ENCODE data around the gene CREG2. TPM values are rescaled to one million over a fixed set of nuclear protein-coding genes. Genes with fewer than 3 reads are reported as not detected.
"Not testable (repeated sequence)": the region's sequence is repeated elsewhere in the genome, so short reads cannot be mapped to it uniquely, and the experiment has no call there.

CREG2 gene
- total RNA-seq, 1 donor from 2014 or later, result 0.65 TPM

DNA sequence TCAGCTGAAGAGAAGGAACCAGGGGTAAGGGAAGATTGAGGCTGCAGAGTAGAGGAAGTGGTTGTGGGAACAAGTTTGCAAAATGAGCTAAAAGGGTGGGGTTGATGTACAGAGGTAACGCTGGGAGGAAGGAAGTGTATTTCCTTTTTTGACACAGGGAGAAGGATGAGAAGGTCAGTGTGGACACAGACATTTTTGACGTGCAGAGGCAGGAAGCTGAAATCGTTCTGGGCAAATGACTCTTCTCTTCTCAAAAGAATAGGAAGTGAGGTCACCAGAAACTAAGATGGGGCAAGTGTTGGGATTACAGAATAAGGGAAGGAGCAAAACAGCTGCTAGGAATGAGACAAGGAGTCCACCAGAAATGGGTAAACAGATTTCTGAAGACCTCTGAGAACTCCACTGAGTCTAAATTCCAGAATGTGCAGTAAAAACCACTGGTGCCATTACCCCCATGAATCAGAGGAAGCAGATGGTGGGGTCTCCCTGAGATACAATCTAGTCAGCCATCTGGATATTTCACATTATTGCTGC lies 58.8 kb downstream of the CREG2 start:
- Mint-ChIP-seq H3K9me3 (ENCODE audit: low read depth) (peaks cover 6% of the 10 kb centered on the region), H3K27me3 (no peaks in the 10 kb centered on the region), H3K27ac (no peak overlapping the region), H3K4me1 (ENCODE audit: low read depth) (peaks cover 17% of the 10 kb centered on the region), H3K36me3 (ENCODE audit: insufficient read depth) (peaks cover 1% of the 10 kb centered on the region), H3K4me3 (ENCODE audit: low read depth) (no peak overlapping the region)
- DNase-seq (ENCODE audit: low spot score, unreplicated experiment), result no peak
- no peak for TF ChIP-seq CTCF (IDR thresholded peaks at IDR 0.05; ENCODE audit: unreplicated experiment)

DNA sequence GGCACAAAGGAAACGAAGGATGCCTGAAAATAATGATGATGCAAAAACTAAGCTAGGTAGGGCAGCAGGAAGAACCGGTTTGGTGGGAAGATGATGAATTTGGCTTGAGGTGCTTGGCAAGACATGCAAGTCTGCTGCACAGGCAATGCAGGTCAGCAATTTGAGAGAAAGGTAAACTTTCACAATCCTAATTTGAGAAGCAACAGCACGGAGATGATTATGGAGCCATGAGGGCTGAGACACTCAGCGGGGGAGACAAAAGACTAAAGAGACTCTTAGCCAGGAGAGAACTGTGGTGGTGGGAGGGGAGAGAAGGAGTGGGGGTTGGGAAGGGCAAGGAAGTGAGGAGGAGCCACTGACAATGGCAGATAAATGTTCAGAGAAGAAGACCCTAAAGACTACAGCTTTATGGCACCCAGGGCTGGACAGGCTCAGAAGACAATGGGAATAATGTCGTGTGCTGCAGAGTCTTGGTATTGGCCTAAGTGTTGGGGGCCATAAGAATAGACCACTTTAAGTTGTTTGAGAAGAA lies 59.4 kb downstream of the CREG2 start:
- peaks cover 17% of the 10 kb centered on the region for H3K4me1 Mint-ChIP-seq (ENCODE audit: low read depth)
- no peak overlapping the region for H3K4me3 Mint-ChIP-seq (ENCODE audit: low read depth)
- no peak overlapping the region for H3K27ac Mint-ChIP-seq
- H3K36me3 Mint-ChIP-seq (ENCODE audit: insufficient read depth), result peaks cover 1% of the 10 kb centered on the region
- DNase-seq (ENCODE audit: low spot score, unreplicated experiment), result no peak
- H3K27me3 Mint-ChIP-seq, result no peaks in the 10 kb centered on the region
- peaks cover 6% of the 10 kb centered on the region for H3K9me3 Mint-ChIP-seq (ENCODE audit: low read depth)
- TF ChIP-seq CTCF (IDR thresholded peaks at IDR 0.05; ENCODE audit: unreplicated experiment), result no peak

GRCh38 chr2:101325425-101325824 lies 61.9 kb downstream of the CREG2 start:
- DNase-seq (ENCODE audit: low spot score, unreplicated experiment), result no peak
- peaks cover 1% of the 10 kb centered on the region for H3K36me3 Mint-ChIP-seq (ENCODE audit: insufficient read depth)

DNA sequence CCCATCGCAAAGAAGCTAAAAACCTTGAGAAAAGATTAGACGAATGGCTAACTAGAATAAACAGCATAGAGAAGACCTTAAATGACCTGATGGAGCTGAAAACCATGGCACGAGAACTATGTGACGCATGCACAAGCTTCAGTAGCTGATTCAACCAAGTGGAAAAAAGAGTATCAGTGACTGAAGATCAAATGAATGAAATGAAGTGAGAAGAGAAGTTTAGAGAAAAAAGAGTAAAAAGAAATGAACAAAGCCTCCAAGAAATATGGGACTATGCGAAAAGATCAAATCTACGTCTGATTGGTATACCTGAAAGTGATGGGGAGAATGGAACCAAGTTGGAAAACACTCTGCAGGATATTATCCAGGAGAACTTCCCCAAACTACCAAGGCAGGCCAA lies 70.7 kb downstream of the CREG2 start:
- not testable (repeated sequence) for H3K4me3 Mint-ChIP-seq (ENCODE audit: low read depth); H3K4me1 Mint-ChIP-seq (ENCODE audit: low read depth); H3K27ac Mint-ChIP-seq; H3K36me3 Mint-ChIP-seq (ENCODE audit: insufficient read depth); DNase-seq (ENCODE audit: low spot score, unreplicated experiment); H3K27me3 Mint-ChIP-seq
- peaks cover 13% of the 10 kb centered on the region for H3K9me3 Mint-ChIP-seq (ENCODE audit: low read depth)

More at GRCh38 chr2:101325425-101325824, 61.9 kb downstream of the CREG2 start:
- TF ChIP-seq CTCF (IDR thresholded peaks at IDR 0.05; ENCODE audit: unreplicated experiment), result no peak
- Mint-ChIP-seq H3K4me3 (ENCODE audit: low read depth) (no peak overlapping the region), H3K27me3 (no peaks in the 10 kb centered on the region), H3K27ac (no peak overlapping the region), H3K4me1 (ENCODE audit: low read depth) (peaks cover 11% of the 10 kb centered on the region), H3K9me3 (ENCODE audit: low read depth) (peaks cover 10% of the 10 kb centered on the region)

DNA sequence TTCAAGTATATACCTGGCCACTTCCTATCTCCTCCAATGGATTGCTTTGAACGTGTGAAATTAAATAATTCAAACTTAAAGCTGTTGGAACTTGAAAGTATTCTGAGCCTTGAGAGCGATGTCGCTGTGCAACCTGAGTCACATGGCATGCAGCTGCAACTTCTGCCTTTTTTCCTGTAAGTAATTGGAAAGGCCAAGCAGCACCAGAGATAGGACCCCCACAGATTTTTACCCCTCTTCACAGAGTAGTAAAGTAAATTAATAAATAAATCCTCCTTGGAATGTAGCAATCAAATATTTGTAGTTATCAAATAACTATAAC lies 75.6 kb downstream of the CREG2 start:
- no peak overlapping the region for H3K27ac Mint-ChIP-seq
- H3K9me3 Mint-ChIP-seq (ENCODE audit: low read depth), result peaks cover 3% of the 10 kb centered on the region
- H3K27me3 Mint-ChIP-seq, result peaks cover 6% of the 10 kb centered on the region
- DNase-seq (ENCODE audit: low spot score, unreplicated experiment), result no peak
- peaks cover under 1% of the 10 kb centered on the region for H3K36me3 Mint-ChIP-seq (ENCODE audit: insufficient read depth)
- H3K4me3 Mint-ChIP-seq (ENCODE audit: low read depth), result no peak overlapping the region
- no peak for TF ChIP-seq CTCF (IDR thresholded peaks at IDR 0.05; ENCODE audit: unreplicated experiment)
- peaks cover 21% of the 10 kb centered on the region for H3K4me1 Mint-ChIP-seq (ENCODE audit: low read depth)
